Brain microvascular endothelial cell (primary cell): ENCODE measurements around the gene NCR3LG1.

Source experiments
- DNase-seq: peaks from one replicate; pipeline ENCODE4 v3.0.0-alpha.2; 2020
- H3K27ac ChIP-seq: fragments of 250-450 bp; sonication (Bioruptor Pico); 2 replicates; pipeline ENCODE4 v1.5.1; 2020; ENCODE audit warnings: mild to moderate bottlenecking, moderate library complexity
- H3K27me3 ChIP-seq: fragments of 250-450 bp; sonication (Bioruptor Pico); replicated peaks from 2 replicates; pipeline ENCODE4 v1.5.1; 2020; ENCODE audit warnings: mild to moderate bottlenecking
- H3K36me3 ChIP-seq: fragments of 250-450 bp; sonication (Bioruptor Pico); replicated peaks from 2 replicates; pipeline ENCODE4 v1.5.1; 2020; ENCODE audit warnings: mild to moderate bottlenecking
- H3K4me3 ChIP-seq: 2 replicates; pipeline ENCODE4 v1.5.1; 2011; ENCODE audit warnings: low read depth, mild to moderate bottlenecking, control low read depth, low read length, moderate library complexity
- CTCF ChIP-seq: IDR thresholded peaks from 2 replicates; pipeline ENCODE4 v1.5.1; 2011; ENCODE audit warnings: low read depth, mild to moderate bottlenecking, moderate library complexity, low read length, control low read depth, inconsistent platforms; ENCODE audit errors: missing control alignments
- in situ Hi-C: cut with HindIII; loops from 2 replicates; pipeline ENCODE4 v1.10.0; 2017; ENCODE audit warnings: low sequenced_read_pairs, low pct_ligation_motif_present

NCR3LG1 gene

GRCh38 chr11:17328871-17329494, 22.6 kb upstream of the NCR3LG1 start:
- H3K27ac ChIP-seq: no peak overlapping the region
- no peaks in the 10 kb centered on the region for H3K27me3 ChIP-seq
- no peak for DNase-seq
- peak; percentile 26 for TF ChIP-seq CTCF
- no peaks in the 10 kb centered on the region for H3K36me3 ChIP-seq
- no peak overlapping the region for H3K4me3 ChIP-seq
- in situ Hi-C loops: no loop called here

GRCh38 chr11:17331669-17332068, 19.9 kb upstream of the NCR3LG1 start:
- TF ChIP-seq CTCF: no peak
- no peak overlapping the region for H3K27ac ChIP-seq
- H3K4me3 ChIP-seq: no peak overlapping the region
- in situ Hi-C loops: no loop called here
- H3K36me3 ChIP-seq: no peaks in the 10 kb centered on the region
- H3K27me3 ChIP-seq: no peaks in the 10 kb centered on the region
- no peak for DNase-seq

DNA sequence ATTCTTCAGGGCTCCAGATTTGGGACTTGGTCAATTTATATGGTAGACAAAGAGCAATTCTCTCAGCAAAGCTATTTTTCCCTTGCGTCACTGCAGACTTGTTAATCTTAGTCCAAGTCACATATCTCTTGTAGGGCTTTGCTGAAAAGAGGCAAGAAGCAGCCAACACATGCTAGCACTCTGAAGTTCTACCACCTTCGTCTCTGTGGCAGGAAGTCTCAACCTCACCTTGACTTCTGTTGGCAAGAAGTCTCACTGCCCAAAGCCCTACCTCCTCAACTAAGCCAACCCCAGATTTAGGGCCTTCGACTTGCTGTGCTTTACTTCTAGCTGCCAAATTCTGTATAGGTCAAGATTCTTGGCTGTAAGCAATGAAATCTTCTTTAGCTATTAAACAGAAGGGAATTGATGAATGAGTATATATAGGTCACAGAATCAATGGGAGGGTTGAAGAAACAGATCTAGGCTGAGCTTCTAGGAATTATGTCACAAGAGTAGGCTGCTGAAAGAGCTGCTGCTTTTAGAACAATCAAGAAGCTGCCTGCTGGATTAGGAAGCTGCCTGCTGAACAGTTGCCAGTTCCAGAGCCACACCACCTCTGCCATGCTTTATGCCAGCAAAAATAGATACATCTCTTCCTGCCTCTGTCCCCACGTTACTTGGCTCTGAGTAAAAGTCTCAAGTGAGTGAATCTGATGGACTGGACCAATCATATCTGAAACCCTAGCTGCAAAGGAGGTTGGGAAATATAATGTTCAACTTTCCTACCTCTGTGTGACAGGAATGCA, 17.6 kb upstream of the NCR3LG1 start:
- no peak for TF ChIP-seq CTCF
- in situ Hi-C loops: no loop called here

DNA sequence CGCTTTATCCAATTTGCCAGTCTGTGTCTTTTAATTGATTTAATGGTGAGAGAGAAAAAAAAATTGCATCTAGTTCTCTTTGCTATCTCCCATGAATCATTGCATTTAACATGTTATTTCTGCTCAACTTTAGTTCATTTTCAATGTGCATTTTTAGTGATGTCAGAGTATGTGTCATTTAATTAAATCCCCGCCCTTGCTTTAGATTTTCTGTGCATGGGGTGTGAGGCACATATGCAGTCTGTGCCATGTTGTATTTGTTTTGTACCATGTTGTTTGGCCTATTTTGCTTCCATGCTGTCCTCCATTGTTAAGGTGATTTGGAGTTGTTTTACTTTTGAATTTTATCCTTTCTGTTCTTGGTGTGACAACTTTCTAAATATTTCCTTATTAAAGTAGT, 8.3 kb upstream of the NCR3LG1 start:
- in situ Hi-C loops: no loop called here
- DNase-seq: no peak
- no peaks in the 10 kb centered on the region for H3K27me3 ChIP-seq
- H3K27ac ChIP-seq: no peak overlapping the region
- H3K36me3 ChIP-seq: no peaks in the 10 kb centered on the region
- TF ChIP-seq CTCF: no peak
- no peak overlapping the region for H3K4me3 ChIP-seq

More for the DNA sequence above, 17.6 kb upstream of the NCR3LG1 start:
- Histone ChIP-seq H3K36me3 (no peaks in the 10 kb centered on the region), H3K4me3 (no peak overlapping the region), H3K27me3 (no peaks in the 10 kb centered on the region), H3K27ac (no peak overlapping the region)
- no peak for DNase-seq

GRCh38 chr11:17343907-17344306, 7.7 kb upstream of the NCR3LG1 start:
- H3K27ac ChIP-seq: no peak overlapping the region

More at GRCh38 chr11:17343907-17344306, 7.7 kb upstream of the NCR3LG1 start:
- DNase-seq: peak; percentile 92
- H3K36me3 ChIP-seq: no peaks in the 10 kb centered on the region
- no peak overlapping the region for H3K4me3 ChIP-seq
- H3K27me3 ChIP-seq: no peaks in the 10 kb centered on the region
- in situ Hi-C loops: no loop called here
- no peak for TF ChIP-seq CTCF
